ENCODE measurements around the gene RICTOR.

Gene RICTOR

GRCh38 chr5:39082995-39083394 is 8.8 kb upstream of the RICTOR start:
- no peaks in the 10 kb centered on the region for H3K36me3 ChIP-seq (ENCODE audit: control insufficient read depth, insufficient read depth, low read length)
- H3K4me3 ChIP-seq (ENCODE audit: low read length), result no peak overlapping the region
- no peak overlapping the region for H3K9ac ChIP-seq (ENCODE audit: low read length)
- H3K4me1 ChIP-seq (ENCODE audit: control insufficient read depth, insufficient read depth, low read length), result no peaks in the 10 kb centered on the region
- no peaks in the 10 kb centered on the region for H3K27me3 ChIP-seq (ENCODE audit: control insufficient read depth, insufficient read depth, low read length)
- no peak overlapping the region for H3K27ac ChIP-seq (ENCODE audit: low read depth, low read length)

DNA sequence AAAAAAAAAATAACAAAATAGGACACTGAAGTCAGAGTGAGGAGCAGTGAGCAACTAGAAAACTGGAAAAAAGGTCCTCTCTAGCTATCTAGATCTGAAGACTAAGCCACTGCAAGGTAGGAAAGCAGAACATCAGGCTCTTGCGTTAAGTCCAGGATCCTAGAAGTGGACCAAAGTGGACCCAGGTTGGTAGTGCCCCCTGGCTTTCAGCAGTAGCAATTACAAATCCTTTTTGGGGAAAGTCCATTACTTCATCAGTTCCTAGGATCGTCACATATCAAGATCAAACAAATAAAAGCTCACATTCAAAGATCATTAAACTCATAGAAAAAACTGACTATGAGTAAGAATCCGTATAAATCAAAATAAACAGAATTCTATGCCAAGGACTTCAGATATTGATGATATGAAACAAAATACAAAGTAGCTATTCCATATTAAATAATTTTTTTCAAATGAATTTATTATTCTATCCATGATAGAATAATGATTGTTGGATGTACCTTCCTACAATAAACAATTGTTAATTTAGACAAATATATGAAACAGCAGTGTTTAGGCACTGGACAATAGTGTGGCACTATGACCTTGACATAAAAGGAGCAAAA is 6.5 kb upstream of the RICTOR start:
- Histone ChIP-seq H3K4me1 (ENCODE audit: control insufficient read depth, insufficient read depth, low read length) (peaks cover 5% of the 10 kb centered on the region), H3K9ac (ENCODE audit: low read length) (no peak overlapping the region), H3K4me3 (ENCODE audit: low read length) (no peak overlapping the region), H3K36me3 (ENCODE audit: control insufficient read depth, insufficient read depth, low read length) (no peaks in the 10 kb centered on the region), H3K27ac (ENCODE audit: low read depth, low read length) (no peak overlapping the region), H3K27me3 (ENCODE audit: control insufficient read depth, insufficient read depth, low read length) (no peaks in the 10 kb centered on the region)

DNA sequence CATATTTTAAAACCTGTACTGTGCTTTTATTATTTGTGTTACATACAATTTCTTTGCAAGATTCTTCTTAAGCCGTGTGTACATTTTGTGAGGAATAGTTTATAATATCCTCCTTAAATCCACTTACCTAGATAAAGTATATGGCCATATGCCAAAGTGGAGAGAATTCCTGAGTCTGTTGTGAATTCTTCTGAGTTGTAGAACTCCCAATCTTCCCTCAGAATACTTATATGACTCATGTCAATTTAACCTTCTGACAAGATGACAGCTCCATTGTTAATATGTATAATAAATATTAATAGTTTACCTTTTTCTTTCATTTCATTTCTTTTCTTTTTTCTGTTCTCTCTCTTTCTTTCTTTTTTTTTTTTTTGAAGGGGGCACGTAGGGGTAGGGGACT is 6.0 kb upstream of the RICTOR start:
- Histone ChIP-seq H3K27ac (ENCODE audit: low read depth, low read length) (no peak overlapping the region), H3K27me3 (ENCODE audit: control insufficient read depth, insufficient read depth, low read length) (no peaks in the 10 kb centered on the region), H3K9ac (ENCODE audit: low read length) (no peak overlapping the region), H3K36me3 (ENCODE audit: control insufficient read depth, insufficient read depth, low read length) (no peaks in the 10 kb centered on the region), H3K4me1 (ENCODE audit: control insufficient read depth, insufficient read depth, low read length) (peaks cover 5% of the 10 kb centered on the region), H3K4me3 (ENCODE audit: low read length) (no peak overlapping the region)

- Histone ChIP-seq H3K36me3 (ENCODE audit: control insufficient read depth, insufficient read depth, low read length) (no peaks in the 10 kb centered on the region), H3K9ac (ENCODE audit: low read length) (no peak overlapping the region), H3K4me3 (ENCODE audit: low read length) (no peak overlapping the region), H3K4me1 (ENCODE audit: control insufficient read depth, insufficient read depth, low read length) (peaks cover 5% of the 10 kb centered on the region), H3K27me3 (ENCODE audit: control insufficient read depth, insufficient read depth, low read length) (no peaks in the 10 kb centered on the region), H3K27ac (ENCODE audit: low read depth, low read length) (no peak overlapping the region)
Measured at GRCh38 chr5:39079147-39079546, 4.9 kb upstream of the RICTOR start.

DNA sequence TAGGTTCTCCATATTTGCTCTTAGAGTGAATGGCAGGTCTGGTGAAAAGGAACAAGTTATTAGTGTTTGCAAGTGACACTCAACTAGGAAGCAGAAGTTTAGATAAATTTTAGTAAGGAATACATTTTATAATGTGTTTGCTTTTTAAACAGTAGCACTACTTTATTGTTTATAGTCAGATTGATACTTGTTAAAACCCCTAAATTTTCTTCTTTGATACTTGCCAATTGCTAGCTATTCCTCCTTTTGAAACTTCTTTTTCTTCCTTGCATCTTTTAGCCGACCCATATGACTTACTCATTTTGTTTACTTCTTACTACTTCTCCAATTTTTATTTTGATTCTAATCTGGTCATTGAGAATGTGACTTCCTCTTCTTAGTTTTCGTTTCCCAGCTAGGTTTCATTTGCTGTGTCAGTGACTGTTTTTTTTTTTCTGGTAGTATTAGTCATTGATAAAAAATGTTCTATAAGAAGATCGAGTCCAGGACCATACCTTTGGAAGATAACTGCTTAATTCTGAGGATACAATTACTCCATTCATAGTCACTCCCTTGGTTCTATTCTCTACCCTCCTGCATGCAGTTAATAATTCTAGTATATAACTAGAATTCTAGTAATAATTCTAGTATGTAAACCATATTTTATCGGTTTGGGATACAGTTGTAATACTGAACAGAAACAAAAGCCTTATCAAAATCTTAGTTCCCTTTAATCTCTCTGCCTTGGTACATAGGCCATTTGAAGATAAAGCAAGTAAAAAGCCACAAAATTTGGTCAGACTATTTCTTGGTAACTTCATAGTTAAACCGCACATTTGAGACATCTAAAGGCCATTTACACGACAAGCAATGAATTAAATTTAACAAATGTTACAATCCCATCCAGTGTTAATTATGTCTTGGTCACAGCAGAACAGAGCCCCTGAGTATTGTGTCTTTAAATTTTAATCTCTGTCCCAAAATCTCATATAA is 2.8 kb upstream of the RICTOR start:
- Histone ChIP-seq H3K27me3 (ENCODE audit: control insufficient read depth, insufficient read depth, low read length) (no peaks in the 10 kb centered on the region), H3K4me1 (ENCODE audit: control insufficient read depth, insufficient read depth, low read length) (peaks cover 8% of the 10 kb centered on the region), H3K9ac (ENCODE audit: low read length) (no peak overlapping the region), H3K4me3 (ENCODE audit: low read length) (peak overlapping the region; percentile 5), H3K27ac (ENCODE audit: low read depth, low read length) (peak overlapping the region; percentile 14), H3K36me3 (ENCODE audit: control insufficient read depth, insufficient read depth, low read length) (no peaks in the 10 kb centered on the region)

DNA sequence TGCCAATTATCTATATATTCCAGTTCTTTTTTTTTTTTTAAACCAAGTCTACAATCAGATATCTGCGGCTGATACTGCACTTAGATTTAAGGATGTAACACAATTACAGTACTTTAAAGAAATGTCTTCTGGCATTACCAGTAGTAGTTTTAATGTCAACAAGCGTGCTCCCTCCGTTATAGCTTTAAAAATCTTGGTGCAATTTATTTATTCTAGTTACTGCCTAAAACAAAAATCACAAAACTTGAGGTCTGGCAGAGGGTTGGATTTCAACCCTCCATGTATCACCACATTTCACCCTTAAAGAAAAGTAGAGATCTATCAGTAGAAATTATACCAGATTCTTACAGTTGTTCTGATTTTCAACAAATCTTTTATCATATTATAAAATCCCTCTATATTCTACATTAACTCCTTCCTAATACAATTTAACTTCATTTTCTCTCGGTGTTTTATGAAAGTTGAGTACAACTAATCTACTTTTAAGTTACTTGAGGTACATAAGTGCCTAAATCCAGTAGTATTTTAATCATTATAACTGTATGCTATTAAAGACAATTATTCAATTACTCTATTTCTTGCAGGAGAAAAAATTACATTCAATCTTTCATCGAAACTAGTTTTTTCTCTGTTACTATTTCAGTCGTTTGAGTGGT is 2.0 kb upstream of the RICTOR start:
- no peaks in the 10 kb centered on the region for H3K36me3 ChIP-seq (ENCODE audit: control insufficient read depth, insufficient read depth, low read length)
- H3K27ac ChIP-seq (ENCODE audit: low read depth, low read length), result no peak overlapping the region
- peaks cover 15% of the 10 kb centered on the region for H3K4me1 ChIP-seq (ENCODE audit: control insufficient read depth, insufficient read depth, low read length)
- H3K9ac ChIP-seq (ENCODE audit: low read length), result no peak overlapping the region
- no peak overlapping the region for H3K4me3 ChIP-seq (ENCODE audit: low read length)
- H3K27me3 ChIP-seq (ENCODE audit: control insufficient read depth, insufficient read depth, low read length), result no peaks in the 10 kb centered on the region

DNA sequence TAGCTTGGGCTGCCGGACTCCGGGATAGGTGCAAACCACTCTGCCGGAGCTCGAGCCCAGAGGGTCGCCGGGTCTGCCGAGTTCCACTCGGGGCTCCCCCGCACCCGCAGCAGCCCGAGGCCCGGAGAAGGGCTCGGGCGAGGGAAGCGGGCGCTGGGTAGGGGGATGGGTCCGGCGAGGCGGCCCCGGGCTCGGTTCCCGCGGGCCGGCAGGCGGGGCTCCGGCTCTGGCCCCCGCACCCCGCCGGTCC is 507 bp downstream of the RICTOR start:
- no peaks in the 10 kb centered on the region for H3K36me3 ChIP-seq (ENCODE audit: control insufficient read depth, insufficient read depth, low read length)
- H3K4me3 ChIP-seq (ENCODE audit: low read length), result peak overlapping the region; percentile 75
- no peaks in the 10 kb centered on the region for H3K27me3 ChIP-seq (ENCODE audit: control insufficient read depth, insufficient read depth, low read length)
- peak overlapping the region; percentile 74 for H3K9ac ChIP-seq (ENCODE audit: low read length)
- peaks cover 15% of the 10 kb centered on the region for H3K4me1 ChIP-seq (ENCODE audit: control insufficient read depth, insufficient read depth, low read length)
- peak overlapping the region; percentile 99 for H3K27ac ChIP-seq (ENCODE audit: low read depth, low read length)

GRCh38 chr5:39072925-39073766 is 1.1 kb downstream of the RICTOR start:
- H3K27me3 ChIP-seq (ENCODE audit: control insufficient read depth, insufficient read depth, low read length), result no peaks in the 10 kb centered on the region

DNA sequence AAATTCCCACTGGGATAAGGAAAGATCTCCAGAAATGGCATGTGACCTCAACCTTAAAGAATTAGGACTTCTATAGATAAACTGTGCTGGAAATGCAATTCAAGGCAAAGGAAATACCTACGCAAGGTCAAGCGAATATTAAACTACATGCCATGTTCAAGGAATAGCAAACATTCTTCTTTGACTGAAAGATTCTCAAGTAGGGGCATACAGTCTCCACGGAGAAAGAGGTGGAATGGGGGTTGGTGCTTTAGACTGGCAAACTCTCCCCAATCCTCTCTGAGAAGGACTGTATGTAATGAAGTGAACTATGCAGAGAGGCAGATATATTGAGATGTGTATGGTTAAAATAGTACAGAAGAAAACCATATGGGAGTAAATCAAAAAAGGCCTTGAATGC is 6.1 kb downstream of the RICTOR start:
- no peak overlapping the region for H3K9ac ChIP-seq (ENCODE audit: low read length)
- peaks cover 5% of the 10 kb centered on the region for H3K36me3 ChIP-seq (ENCODE audit: control insufficient read depth, insufficient read depth, low read length)
- no peaks in the 10 kb centered on the region for H3K27me3 ChIP-seq (ENCODE audit: control insufficient read depth, insufficient read depth, low read length)
- no peak overlapping the region for H3K4me3 ChIP-seq (ENCODE audit: low read length)
- H3K4me1 ChIP-seq (ENCODE audit: control insufficient read depth, insufficient read depth, low read length), result peaks cover 10% of the 10 kb centered on the region
- no peak overlapping the region for H3K27ac ChIP-seq (ENCODE audit: low read depth, low read length)

More at GRCh38 chr5:39072925-39073766, 1.1 kb downstream of the RICTOR start:
- no peaks in the 10 kb centered on the region for H3K36me3 ChIP-seq (ENCODE audit: control insufficient read depth, insufficient read depth, low read length)
- peaks cover 15% of the 10 kb centered on the region for H3K4me1 ChIP-seq (ENCODE audit: control insufficient read depth, insufficient read depth, low read length)
- peak overlapping the region; percentile 74 for H3K9ac ChIP-seq (ENCODE audit: low read length)
- peak overlapping the region; percentile 75 for H3K4me3 ChIP-seq (ENCODE audit: low read length)
- peak overlapping the region; percentile 99 for H3K27ac ChIP-seq (ENCODE audit: low read depth, low read length)

DNA sequence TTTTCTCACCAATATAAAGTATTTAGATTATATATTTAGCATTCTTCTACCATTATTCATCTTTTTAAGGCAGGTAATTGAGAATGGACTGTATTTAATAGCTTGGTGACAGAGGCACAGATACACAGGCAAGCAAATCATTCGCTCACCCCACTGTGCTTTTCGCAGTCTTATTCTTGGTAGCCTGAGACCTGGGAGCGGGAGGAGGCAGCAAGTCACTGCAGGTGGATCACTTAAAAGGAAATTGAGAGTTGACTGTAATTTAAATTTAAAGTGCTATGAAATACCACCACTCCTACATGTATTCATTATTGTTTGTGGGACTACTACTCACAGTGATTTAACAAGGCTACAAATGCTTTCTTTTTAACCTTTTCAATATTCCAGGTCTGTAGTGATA is 9.7 kb downstream of the RICTOR start:
- H3K36me3 ChIP-seq (ENCODE audit: control insufficient read depth, insufficient read depth, low read length), result peaks cover 5% of the 10 kb centered on the region
- H3K4me3 ChIP-seq (ENCODE audit: low read length), result no peak overlapping the region
- no peak overlapping the region for H3K27ac ChIP-seq (ENCODE audit: low read depth, low read length)
- no peak overlapping the region for H3K9ac ChIP-seq (ENCODE audit: low read length)
- H3K4me1 ChIP-seq (ENCODE audit: control insufficient read depth, insufficient read depth, low read length), result peaks cover 4% of the 10 kb centered on the region
- H3K27me3 ChIP-seq (ENCODE audit: control insufficient read depth, insufficient read depth, low read length), result no peaks in the 10 kb centered on the region

- Histone ChIP-seq H3K27me3 (ENCODE audit: control insufficient read depth, insufficient read depth, low read length) (no peaks in the 10 kb centered on the region), H3K27ac (ENCODE audit: low read depth, low read length) (no peak overlapping the region), H3K36me3 (ENCODE audit: control insufficient read depth, insufficient read depth, low read length) (peaks cover 5% of the 10 kb centered on the region), H3K4me3 (ENCODE audit: low read length) (no peak overlapping the region), H3K9ac (ENCODE audit: low read length) (no peak overlapping the region), H3K4me1 (ENCODE audit: control insufficient read depth, insufficient read depth, low read length) (peaks cover 5% of the 10 kb centered on the region)
Measured at GRCh38 chr5:39063037-39063436, 11.2 kb downstream of the RICTOR start.

DNA sequence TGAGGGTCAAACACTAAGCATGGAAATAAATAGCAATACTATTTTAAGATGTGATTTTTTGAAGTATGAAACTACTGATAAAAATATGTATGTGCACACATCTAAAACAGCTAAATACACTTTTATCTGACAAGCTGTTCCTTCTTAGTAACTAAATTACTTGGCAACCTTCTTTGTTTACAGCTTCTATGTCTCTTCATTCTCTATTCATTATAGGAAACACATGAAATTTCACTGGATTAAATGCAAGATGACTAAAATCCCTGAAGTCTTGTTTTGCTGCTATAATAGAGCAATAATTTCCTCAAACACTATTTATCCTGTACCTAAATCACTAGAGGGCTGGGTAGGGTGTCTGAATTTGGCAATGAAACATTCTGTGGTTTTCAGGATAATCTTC is 11.7 kb downstream of the RICTOR start:
- Histone ChIP-seq H3K4me1 (ENCODE audit: control insufficient read depth, insufficient read depth, low read length) (peaks cover 5% of the 10 kb centered on the region), H3K36me3 (ENCODE audit: control insufficient read depth, insufficient read depth, low read length) (peaks cover 5% of the 10 kb centered on the region), H3K4me3 (ENCODE audit: low read length) (no peak overlapping the region), H3K9ac (ENCODE audit: low read length) (no peak overlapping the region), H3K27ac (ENCODE audit: low read depth, low read length) (no peak overlapping the region), H3K27me3 (ENCODE audit: control insufficient read depth, insufficient read depth, low read length) (no peaks in the 10 kb centered on the region)

All from rectal smooth muscle tissue (tissue), 1 donor.